MM.1S (cell line): ENCODE measurements around the gene IQSEC1.

Source experiments
- CTCF ChIP-seq: fragments of 300-600 bp; sonication (generic); IDR thresholded peaks from 2 replicates; pipeline ENCODE4 v1.5.1; 2016; ENCODE audit warnings: antibody characterized with exemption, low read length, mixed read lengths
- EZH2 ChIP-seq: fragments of 300-600 bp; sonication (generic); optimal IDR thresholded peaks from 2 replicates; pipeline ENCODE3; 2017; ENCODE audit warnings: low read depth, mild to moderate bottlenecking, antibody characterized with exemption, low read length, mixed read lengths

GRCh38 chr3:12884790-12885582 is 188.2 kb downstream of the IQSEC1 start:
- no peak for TF ChIP-seq CTCF
- TF ChIP-seq EZH2: no peak
